AG09309 (cell line): ENCODE results near the gene CENPP.

Source experiments
- DNase-seq: peaks from one replicate; pipeline ENCODE4 v3.0.0-alpha.2; 2010; ENCODE audit warnings: low read depth
- H3K4me3 ChIP-seq: 2 replicates; pipeline ENCODE4 v1.5.1; 2011; ENCODE audit warnings: mild to moderate bottlenecking, low read depth, low read length, moderate library complexity; ENCODE audit not compliant: control insufficient read depth
- TF ChIP-seq, protein P1 (sequence below): IDR thresholded peaks from 2 replicates; pipeline ENCODE4 v1.5.1; 2011; ENCODE audit warnings: mild to moderate bottlenecking, low read depth, low read length, inconsistent platforms; ENCODE audit not compliant: insufficient read depth, control insufficient read depth; ENCODE audit errors: missing control alignments

CENPP gene

DNA sequence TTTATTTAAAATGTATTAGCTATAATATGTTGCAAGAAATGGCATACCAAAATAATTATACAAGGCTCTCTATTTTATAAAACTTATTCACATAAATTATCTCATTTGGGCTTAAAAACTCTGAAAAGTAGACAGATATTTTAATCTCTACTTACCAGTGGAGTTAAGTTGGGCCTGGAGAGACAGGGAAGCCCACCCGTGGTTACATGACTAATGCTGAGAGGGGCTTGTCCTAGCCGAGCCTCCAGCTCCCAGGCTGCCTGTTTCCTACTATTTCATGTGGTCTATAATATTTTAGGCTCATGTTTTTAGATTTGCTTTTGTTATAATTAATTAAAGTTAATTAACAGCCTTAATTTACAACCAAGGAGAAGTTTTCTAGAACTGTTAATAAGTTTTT lies 177.4 kb downstream of the CENPP start:
- no peak for DNase-seq
- no peak overlapping the region for H3K4me3 ChIP-seq
- TF ChIP-seq, protein P1, sequence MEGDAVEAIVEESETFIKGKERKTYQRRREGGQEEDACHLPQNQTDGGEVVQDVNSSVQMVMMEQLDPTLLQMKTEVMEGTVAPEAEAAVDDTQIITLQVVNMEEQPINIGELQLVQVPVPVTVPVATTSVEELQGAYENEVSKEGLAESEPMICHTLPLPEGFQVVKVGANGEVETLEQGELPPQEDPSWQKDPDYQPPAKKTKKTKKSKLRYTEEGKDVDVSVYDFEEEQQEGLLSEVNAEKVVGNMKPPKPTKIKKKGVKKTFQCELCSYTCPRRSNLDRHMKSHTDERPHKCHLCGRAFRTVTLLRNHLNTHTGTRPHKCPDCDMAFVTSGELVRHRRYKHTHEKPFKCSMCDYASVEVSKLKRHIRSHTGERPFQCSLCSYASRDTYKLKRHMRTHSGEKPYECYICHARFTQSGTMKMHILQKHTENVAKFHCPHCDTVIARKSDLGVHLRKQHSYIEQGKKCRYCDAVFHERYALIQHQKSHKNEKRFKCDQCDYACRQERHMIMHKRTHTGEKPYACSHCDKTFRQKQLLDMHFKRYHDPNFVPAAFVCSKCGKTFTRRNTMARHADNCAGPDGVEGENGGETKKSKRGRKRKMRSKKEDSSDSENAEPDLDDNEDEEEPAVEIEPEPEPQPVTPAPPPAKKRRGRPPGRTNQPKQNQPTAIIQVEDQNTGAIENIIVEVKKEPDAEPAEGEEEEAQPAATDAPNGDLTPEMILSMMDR = no peak

DNA sequence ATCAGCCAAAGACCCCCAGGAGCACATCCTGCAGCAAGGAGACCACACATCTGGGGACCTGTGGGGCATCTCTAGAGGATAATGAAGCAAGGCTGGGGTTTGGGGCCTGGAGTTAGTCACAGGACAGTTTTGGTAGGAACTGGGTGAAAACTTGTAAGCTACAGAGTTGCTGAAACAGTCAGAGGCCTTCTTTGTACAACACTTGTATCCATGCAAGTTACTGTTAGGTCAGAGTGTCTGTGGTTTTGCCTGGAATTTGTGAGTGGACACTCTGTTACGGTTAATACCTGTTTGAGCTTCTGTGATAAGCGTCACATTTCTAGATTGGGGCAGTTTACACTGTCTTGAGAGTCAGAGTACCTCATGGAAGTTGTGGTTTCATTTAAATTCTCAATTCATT lies 179.1 kb downstream of the CENPP start:
- TF ChIP-seq, protein P1 = no peak
- no peak for DNase-seq
- H3K4me3 ChIP-seq = no peak overlapping the region

DNA sequence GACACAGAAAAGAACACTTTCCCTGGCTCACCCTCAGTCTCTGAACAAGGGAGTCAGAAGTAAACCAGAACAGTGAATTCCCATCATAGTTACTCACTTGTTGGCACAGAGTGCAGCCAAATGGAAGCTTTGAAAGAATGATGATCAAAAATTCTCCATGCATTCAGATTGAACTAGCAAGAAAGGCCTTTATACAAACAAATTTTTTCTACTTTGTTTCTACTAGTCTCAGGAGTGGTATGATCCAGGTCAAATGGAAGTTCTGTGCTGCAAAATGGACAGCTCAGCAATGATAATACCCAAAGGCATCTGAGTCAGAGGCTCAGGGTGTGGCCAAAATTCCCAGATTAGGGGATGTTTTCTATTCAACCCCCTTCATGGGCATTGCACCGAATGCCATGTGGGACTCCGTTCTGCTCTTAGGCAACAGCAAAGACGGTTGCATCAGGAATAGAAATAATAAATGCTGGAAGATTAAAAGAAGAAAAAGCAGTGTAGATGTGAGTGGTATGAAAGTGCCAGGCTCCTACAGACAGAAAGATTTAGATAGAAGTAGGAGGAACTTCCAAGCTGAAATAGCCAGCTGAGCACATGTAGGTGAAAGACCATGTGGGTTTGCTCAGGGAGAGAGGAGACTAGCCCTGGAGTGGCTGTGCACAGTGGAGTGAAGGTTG lies 180.6 kb downstream of the CENPP start:
- H3K4me3 ChIP-seq = no peak overlapping the region; the same call in 1 of the 2 replicates
- peak; percentile 88 for DNase-seq
- TF ChIP-seq, protein P1 = no peak

DNA sequence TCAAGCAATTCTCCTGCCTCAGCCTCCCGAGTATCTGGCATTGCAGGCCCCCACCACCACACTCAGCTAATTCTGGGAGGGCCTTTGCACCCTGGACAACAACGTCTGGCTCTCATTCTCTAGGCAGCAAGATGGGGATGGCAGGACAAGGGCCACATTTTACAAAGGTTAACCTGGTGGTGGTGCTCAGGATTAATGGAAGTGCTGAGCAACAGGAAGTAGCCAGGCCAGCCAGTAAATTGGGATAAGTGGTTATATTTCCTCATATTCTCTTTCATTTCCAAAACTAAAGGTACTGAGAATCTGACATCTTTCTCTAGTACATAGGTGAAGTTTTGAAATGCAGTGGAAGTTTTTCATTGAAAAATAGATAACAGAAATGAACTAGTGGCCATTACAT lies 181.3 kb downstream of the CENPP start:
- TF ChIP-seq, protein P1 = no peak
- H3K4me3 ChIP-seq = no peak overlapping the region
- DNase-seq = no peak

DNA sequence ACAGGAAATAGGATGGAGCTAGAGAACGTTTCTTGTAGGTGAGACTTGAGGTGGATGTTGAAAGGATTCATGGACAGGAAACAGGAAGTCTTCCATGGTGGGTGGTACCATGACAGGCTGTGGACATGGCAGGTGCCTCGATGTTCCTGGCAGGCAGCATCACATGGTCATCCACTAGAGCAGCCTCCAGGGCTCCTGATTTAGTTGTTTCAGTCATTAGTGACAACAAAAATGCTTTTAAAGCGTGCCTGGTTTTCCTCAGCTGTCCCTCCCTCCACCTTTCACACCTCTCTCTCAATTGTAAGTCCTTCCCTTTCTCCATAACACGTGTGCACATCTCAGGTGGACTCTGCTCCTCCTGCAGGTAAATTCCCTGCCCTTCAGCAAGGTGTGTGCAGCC lies 181.7 kb downstream of the CENPP start:
- TF ChIP-seq, protein P1 = no peak
- no peak for DNase-seq
- H3K4me3 ChIP-seq = no peak overlapping the region

DNA sequence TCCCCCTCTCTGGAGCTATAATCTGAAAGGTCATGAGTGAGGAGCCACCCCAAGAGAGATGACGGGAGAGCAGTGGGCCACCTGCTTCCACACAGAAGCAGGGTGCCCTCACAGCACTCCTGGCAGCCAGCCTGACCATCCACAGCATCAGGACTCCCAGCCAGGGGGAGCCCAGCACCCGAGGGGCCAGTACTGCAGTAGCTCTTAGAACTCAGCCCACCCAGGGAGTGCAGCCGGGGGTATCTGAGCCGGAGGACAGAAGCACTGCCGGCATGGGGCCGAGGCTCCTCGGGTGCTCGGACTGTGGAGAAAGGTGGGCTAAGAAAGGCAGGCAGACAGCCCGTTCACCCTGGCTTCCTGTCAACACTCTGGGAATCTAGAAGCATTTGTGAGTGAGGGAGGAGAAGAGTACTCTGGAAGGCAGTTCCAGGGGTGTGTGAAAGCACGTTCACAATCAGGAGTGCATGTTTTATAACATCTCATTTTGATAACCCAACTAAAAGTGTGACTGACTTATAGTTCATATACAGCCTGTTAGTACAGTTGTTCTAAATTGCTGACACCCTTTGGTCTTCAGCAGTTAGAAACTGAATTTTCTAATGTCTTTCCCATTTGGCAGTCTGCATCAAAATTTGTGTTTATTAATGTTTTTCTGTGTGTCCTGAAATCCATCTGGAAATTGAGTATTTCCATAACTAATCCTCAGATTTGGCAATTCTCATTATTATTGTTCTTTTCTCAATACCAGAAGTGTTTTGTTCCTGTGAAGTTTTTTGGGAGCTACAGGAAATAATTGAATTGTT lies 182.5 kb downstream of the CENPP start:
- no peak for DNase-seq
- TF ChIP-seq, protein P1 = no peak
- no peak overlapping the region for H3K4me3 ChIP-seq

DNA sequence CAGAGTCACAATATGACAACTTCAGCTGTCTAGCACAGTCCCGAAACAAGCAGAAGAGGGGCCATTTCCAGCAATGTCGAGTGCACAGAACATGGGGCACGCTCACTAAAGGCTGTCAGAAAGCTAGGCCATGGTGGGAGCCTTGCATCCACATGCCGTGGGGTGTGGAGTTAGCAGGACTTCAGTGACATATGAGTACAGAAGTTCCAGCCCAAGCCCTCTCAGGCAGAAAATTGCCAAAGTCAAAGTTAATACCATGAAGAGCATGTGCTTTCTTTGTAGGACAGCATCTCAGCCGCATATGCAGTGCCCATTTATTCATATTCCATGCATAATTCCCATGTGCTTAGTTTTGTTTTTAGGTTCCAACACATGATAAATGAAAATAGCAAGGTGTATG lies 183.3 kb downstream of the CENPP start:
- TF ChIP-seq, protein P1 = no peak
- no peak for DNase-seq
- no peak overlapping the region for H3K4me3 ChIP-seq
